ENCODE results near the gene IPCEF1.
"Not testable (repeated sequence)": the region's sequence is repeated elsewhere in the genome, so short reads cannot be mapped to it uniquely, and the experiment has no call there.

IPCEF1 gene

GRCh38 chr6:154304191-154304590, 52.4 kb downstream of the IPCEF1 start:
- Histone ChIP-seq H3K27me3 (no peaks in the 10 kb centered on the region), H3K9ac (no peak overlapping the region), H3K4me1 (peaks cover 28 to 82% (median 53%) of the 10 kb centered on the region in 10 experiments), H3K27ac (no peak overlapping the region), H3K4me3 (no peak overlapping the region), H3K9me3 (replicated peaks in 1 of 11) (peaks cover 7 to 22% (median 18%) of the 10 kb centered on the region in 11 experiments; a peak in 15 of 22 replicates), H4K20me1 (peaks cover 0 to 100% (median 92%) of the 10 kb centered on the region in 11 experiments; a peak in 17 of 22 replicates), H3K4me2 (peak overlapping the region in 6 of 11 experiments; percentile 27 to 87 (median 74); a peak in 12 of 22 replicates), H3K36me3 (peaks cover 0 to 53% (median 26%) of the 10 kb centered on the region in 11 experiments; a peak in 16 of 22 replicates)
- TF ChIP-seq Cebpa-rat (IDR thresholded peaks at IDR 0.05): no peak

GRCh38 chr6:154303642-154304041, 53.0 kb downstream of the IPCEF1 start:
- peak overlapping the region in 7 of 11 experiments; percentile 6 to 87 (median 65); a peak in 13 of 22 replicates for H3K4me2 ChIP-seq

GRCh38 chr6:154301839-154302752, 54.5 kb downstream of the IPCEF1 start:
- Histone ChIP-seq H3K4me1 (peaks cover 28 to 100% (median 61%) of the 10 kb centered on the region in 10 experiments), H3K36me3 (peaks cover 0 to 50% (median 25%) of the 10 kb centered on the region in 11 experiments; a peak in 16 of 22 replicates), H3K27ac (peak overlapping the region; percentile 13 to 76 (median 62); a peak in 21 of 22 replicates), H3K9ac (peak overlapping the region in 10 of 11 experiments; percentile 1 to 63 (median 53); a peak in 15 of 22 replicates), H3K27me3 (no peaks in the 10 kb centered on the region), H3K9me3 (replicated peaks in 1 of 11) (peaks cover 3 to 17% (median 14%) of the 10 kb centered on the region in 11 experiments; a peak in 15 of 22 replicates), H4K20me1 (peaks cover 0 to 100% (median 86%) of the 10 kb centered on the region in 11 experiments; a peak in 18 of 22 replicates), H3K4me2 (peak overlapping the region; percentile 65 to 87 (median 83)), H3K4me3 (peak overlapping the region in 2 of 10 experiments; percentile 5 to 28; a peak in 1 of 20 replicates)
- no peak for TF ChIP-seq Cebpa-rat (IDR thresholded peaks at IDR 0.05)

More at GRCh38 chr6:154303642-154304041, 53.0 kb downstream of the IPCEF1 start:
- peaks cover 0 to 100% (median 92%) of the 10 kb centered on the region in 11 experiments; a peak in 17 of 22 replicates for H4K20me1 ChIP-seq
- H3K36me3 ChIP-seq: peaks cover 0 to 56% (median 29%) of the 10 kb centered on the region in 11 experiments; a peak in 16 of 22 replicates
- peaks cover 7 to 26% (median 22%) of the 10 kb centered on the region in 11 experiments; a peak in 15 of 22 replicates for H3K9me3 ChIP-seq (replicated peaks in 1 of 11)
- not testable (repeated sequence) for H3K4me3 ChIP-seq, H3K27me3 ChIP-seq, H3K27ac ChIP-seq, H3K9ac ChIP-seq
- H3K4me1 ChIP-seq: peaks cover 28 to 85% (median 57%) of the 10 kb centered on the region in 10 experiments

- peak overlapping the region in 5 of 11 experiments; percentile 1 to 63 (median 55); a peak in 8 of 22 replicates for H3K9ac ChIP-seq
- H3K4me3 ChIP-seq: no peak overlapping the region
- H3K9me3 ChIP-seq (replicated peaks in 1 of 11): peaks cover 0 to 15% (median 8%) of the 10 kb centered on the region in 11 experiments; a peak in 13 of 22 replicates
- no peak for TF ChIP-seq Cebpa-rat (IDR thresholded peaks at IDR 0.05)
- no peaks in the 10 kb centered on the region for H3K27me3 ChIP-seq
- peak overlapping the region; percentile 65 to 87 (median 83) for H3K4me2 ChIP-seq
- peaks cover 0 to 99% (median 82%) of the 10 kb centered on the region in 11 experiments; a peak in 18 of 22 replicates for H4K20me1 ChIP-seq
- peak overlapping the region in 9 of 11 experiments; percentile 3 to 76 (median 72); a peak in 17 of 22 replicates for H3K27ac ChIP-seq
- H3K4me1 ChIP-seq: peaks cover 28 to 96% (median 60%) of the 10 kb centered on the region in 10 experiments
- H3K36me3 ChIP-seq: peaks cover 0 to 48% (median 22%) of the 10 kb centered on the region in 11 experiments; a peak in 15 of 22 replicates
Measured at GRCh38 chr6:154301086-154301625, 55.4 kb downstream of the IPCEF1 start.

- Histone ChIP-seq H3K4me3 (no peak overlapping the region), H3K9me3 (replicated peaks in 1 of 11) (peaks cover 0 to 27% (median 9%) of the 10 kb centered on the region in 11 experiments; a peak in 14 of 22 replicates), H3K4me1 (peaks cover 28 to 94% (median 49%) of the 10 kb centered on the region in 10 experiments), H4K20me1 (peaks cover 0 to 99% (median 71%) of the 10 kb centered on the region in 11 experiments; a peak in 18 of 22 replicates), H3K36me3 (peaks cover 0 to 50% (median 22%) of the 10 kb centered on the region in 11 experiments; a peak in 15 of 22 replicates), H3K4me2 (peak overlapping the region in 4 of 11 experiments; percentile 38 to 63 (median 54); a peak in 7 of 22 replicates), H3K27ac (no peak overlapping the region), H3K9ac (no peak overlapping the region), H3K27me3 (no peaks in the 10 kb centered on the region)
- TF ChIP-seq Cebpa-rat (IDR thresholded peaks at IDR 0.05): no peak
Measured at GRCh38 chr6:154298297-154298696, 58.3 kb downstream of the IPCEF1 start.

- Histone ChIP-seq H3K36me3 (peaks cover 0 to 50% (median 22%) of the 10 kb centered on the region in 11 experiments; a peak in 15 of 22 replicates), H3K27me3 (no peaks in the 10 kb centered on the region), H3K27ac (no peak overlapping the region), H3K4me3 (no peak overlapping the region), H3K9me3 (replicated peaks in 1 of 11) (peaks cover 0 to 27% (median 9%) of the 10 kb centered on the region in 11 experiments; a peak in 14 of 22 replicates), H3K4me1 (peaks cover 25 to 94% (median 44%) of the 10 kb centered on the region in 10 experiments), H3K4me2 (peak overlapping the region in 3 of 11 experiments; percentile 52 to 63 (median 55); a peak in 5 of 22 replicates), H4K20me1 (peaks cover 0 to 99% (median 72%) of the 10 kb centered on the region in 11 experiments; a peak in 18 of 22 replicates), H3K9ac (no peak overlapping the region)
- no peak for TF ChIP-seq Cebpa-rat (IDR thresholded peaks at IDR 0.05)
Measured at GRCh38 chr6:154297721-154298120, 58.9 kb downstream of the IPCEF1 start.

GRCh38 chr6:154297210-154297609, 59.4 kb downstream of the IPCEF1 start:
- peaks cover 20 to 94% (median 39%) of the 10 kb centered on the region in 10 experiments for H3K4me1 ChIP-seq
- H3K4me2 ChIP-seq: peak overlapping the region in 1 of 11 experiments; percentile 16; a peak in 1 of 22 replicates
- H3K27me3 ChIP-seq: no peaks in the 10 kb centered on the region
- no peak for TF ChIP-seq Cebpa-rat (IDR thresholded peaks at IDR 0.05)
- peaks cover 0 to 99% (median 69%) of the 10 kb centered on the region in 11 experiments; a peak in 18 of 22 replicates for H4K20me1 ChIP-seq
- no peak overlapping the region for H3K27ac ChIP-seq
- H3K9ac ChIP-seq: no peak overlapping the region
- no peak overlapping the region for H3K4me3 ChIP-seq
- peaks cover 0 to 28% (median 9%) of the 10 kb centered on the region in 11 experiments; a peak in 15 of 22 replicates for H3K9me3 ChIP-seq (replicated peaks in 1 of 11)
- peaks cover 0 to 53% (median 22%) of the 10 kb centered on the region in 11 experiments; a peak in 15 of 22 replicates for H3K36me3 ChIP-seq

GRCh38 chr6:154295733-154296132, 60.9 kb downstream of the IPCEF1 start:
- Histone ChIP-seq H3K9ac (no peak overlapping the region), H3K27me3 (no peaks in the 10 kb centered on the region), H3K4me2 (peak overlapping the region in 3 of 11 experiments; percentile 14 to 50 (median 40); a peak in 4 of 22 replicates), H4K20me1 (peaks cover 0 to 98% (median 69%) of the 10 kb centered on the region in 11 experiments; a peak in 18 of 22 replicates), H3K4me1 (peaks cover 5 to 82% (median 25%) of the 10 kb centered on the region in 10 experiments; a peak in 19 of 20 replicates), H3K27ac (no peak overlapping the region; a peak in 1 of 22 replicates), H3K9me3 (replicated peaks in 1 of 11) (peaks cover 0 to 41% (median 11%) of the 10 kb centered on the region in 11 experiments; a peak in 15 of 22 replicates), H3K36me3 (peaks cover 0 to 61% (median 22%) of the 10 kb centered on the region in 11 experiments; a peak in 15 of 22 replicates), H3K4me3 (no peak overlapping the region)
- no peak for TF ChIP-seq Cebpa-rat (IDR thresholded peaks at IDR 0.05)
